HG03103 (cell line): ENCODE data around the gene SCUBE3.

Experiments
- ATAC-seq: cut with Tn5 transposase; IDR thresholded peaks from one replicate; pipeline ENCODE4 v1.9.1; 2021; ENCODE audit warnings: low read depth; ENCODE audit not compliant: unreplicated experiment

SCUBE3 gene

DNA sequence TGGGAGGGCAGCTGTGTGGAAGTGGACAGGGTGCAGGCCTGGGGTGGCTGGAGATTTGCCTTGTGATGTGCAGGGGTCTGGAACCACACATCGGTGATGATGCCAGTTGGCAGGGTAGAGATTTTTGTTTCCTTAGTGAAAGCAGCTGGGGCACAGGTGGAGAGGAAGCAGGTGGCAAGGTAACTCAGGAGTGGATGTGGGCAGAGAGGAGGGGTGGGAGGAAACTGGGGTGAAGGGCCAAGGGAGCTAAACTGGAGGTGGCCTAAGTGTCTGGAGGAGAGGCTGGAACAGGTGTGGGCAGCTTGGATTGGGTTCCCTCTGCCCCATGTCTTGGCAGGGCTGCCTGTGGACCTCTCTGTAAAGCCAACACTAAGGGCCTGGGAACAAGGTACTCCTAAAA is 4.7 kb upstream of the SCUBE3 start:
- ATAC-seq: no peak

DNA sequence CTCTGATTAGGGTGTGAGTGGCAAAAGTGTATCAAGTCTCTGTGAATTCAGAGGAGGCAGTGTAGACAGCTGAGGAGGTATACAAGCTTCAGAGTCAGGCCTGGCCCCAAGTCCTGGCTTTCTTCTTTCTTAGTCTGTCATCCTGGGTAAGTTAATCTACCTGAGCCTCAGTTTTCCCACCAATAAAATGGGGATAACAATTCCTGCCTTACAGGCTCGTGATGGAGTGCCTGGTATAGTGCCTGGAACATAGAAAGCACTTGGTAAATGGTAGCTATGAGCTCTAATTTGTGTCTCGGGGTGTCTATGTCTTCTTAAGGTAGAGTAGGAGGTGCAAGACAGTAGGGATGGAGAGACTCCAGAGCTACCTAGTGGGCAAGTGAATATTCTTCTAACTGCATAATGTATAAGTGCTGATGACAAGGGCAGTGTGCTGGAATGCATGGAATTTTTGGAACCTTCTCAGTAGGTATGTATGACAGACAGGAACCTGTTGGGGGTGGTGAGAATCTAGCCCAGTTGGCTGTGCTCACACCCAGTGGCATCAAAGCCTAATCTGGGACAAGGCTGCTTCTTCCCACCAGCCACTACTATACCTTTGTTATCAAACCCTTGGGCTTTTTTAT is 4.0 kb upstream of the SCUBE3 start:
- ATAC-seq: no peak

DNA sequence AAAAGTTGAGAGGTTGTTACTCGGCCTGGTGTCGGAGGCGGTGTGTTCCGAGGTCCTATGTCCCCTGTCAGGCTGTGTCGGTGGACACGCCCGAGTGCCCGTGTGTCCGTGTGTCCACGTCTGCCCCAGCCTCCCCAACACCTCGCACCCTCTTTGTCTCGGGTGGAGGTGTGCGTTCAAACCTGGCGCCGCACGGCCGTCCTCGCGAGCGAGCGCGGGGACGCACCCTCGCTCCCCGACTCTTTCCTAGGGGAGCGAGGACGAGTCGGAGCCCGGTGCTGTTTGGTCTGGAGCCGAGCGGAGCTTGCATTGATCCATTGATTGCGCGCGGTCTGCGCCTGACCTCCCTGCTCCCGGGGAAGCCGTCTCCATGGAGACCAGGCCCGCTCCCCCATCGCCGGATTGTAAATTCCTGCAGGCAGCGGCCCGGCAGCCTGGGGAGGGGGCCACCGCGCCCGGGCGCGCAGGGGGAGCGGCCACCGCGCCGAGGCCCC is 411 bp upstream of the SCUBE3 start:
- no peak for ATAC-seq

DNA sequence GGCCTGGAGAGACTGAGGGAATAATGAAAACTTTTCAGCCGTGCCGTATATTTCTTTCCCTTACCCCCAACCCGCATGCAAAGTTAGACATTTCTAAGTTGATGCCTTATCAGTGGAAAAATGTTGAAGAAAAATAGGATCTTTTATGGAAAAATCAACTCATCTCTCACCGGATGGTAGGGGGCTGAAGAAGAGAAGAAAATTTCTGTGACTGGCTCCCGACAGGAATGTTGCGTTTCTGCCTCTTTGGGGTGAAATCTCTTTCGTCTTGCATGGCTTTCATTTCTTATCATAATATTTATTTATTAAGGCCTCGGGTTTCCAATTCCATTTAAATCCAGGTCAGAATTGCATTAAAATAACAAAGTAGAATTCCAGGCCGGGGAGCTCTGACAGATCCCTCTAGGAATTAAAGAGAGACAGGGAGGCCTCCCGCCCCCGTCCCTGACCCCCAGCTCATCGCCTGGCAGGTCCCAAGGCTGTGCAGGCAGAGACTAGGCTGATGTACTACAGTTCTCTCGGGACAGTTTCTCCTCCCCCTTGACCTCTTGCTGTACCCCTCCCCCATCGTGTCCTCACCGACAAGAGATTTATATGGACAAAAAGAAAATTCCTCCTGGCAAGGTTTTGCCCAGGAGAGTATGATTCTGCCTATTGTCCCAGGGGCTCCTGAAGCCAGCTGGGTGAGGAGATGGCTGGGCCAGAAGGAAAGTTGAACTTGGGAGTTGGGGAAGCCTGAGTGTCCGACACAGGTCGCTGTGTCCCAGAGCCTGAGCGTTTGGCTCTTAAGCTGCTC is 1.3 kb downstream of the SCUBE3 start:
- no peak for ATAC-seq

DNA sequence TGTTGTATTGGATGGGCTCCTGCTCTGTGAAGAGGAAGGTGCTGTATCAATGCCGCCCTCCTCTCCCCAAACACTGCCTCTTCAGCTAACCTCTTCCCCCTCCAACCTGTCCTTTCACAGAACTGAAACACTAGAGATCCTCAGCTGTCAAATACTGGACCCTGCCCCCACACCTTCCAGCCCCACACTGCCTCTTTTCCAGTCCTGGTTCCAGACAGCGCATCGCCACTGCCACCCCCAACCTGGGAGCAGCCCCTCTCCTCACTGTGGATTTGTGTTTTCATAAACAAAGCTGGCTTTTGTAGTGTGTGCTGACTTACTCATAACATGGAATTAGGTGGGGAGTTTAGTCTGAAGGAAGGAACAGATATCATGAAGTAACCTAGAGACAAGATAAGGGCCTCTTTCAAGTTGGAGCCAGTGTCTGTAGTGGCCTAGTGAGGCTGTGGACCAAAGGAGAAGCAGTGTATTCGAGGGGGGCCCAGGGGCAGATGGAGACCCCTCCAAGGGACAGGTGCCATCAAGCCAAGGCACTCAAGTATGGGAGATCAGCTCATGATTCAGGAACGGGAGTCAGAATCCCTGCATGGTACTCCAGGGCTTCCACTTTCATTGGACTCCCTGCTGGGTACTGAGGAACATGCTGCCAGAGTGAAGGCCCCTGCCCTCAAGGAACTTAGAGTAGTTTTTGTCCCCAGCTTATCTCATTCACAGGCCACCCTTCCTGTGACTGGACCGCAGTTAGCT is 2.1 kb downstream of the SCUBE3 start:
- ATAC-seq: no peak

DNA sequence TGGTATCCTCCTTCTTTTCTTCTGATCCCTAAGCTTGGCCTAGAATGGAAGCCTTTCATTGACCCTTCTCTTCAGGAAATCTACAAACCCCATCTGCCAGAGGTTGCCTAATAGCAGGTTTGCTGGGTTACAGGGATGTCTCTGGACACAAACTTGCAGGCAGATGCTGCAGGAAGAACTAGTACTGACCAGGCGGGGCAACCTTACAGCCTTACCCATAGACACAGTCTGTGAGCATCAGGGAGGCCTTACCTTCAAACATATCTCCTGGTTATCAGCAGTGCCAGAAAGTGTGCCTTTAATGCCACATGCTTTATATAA is 2.6 kb downstream of the SCUBE3 start:
- ATAC-seq: no peak

DNA sequence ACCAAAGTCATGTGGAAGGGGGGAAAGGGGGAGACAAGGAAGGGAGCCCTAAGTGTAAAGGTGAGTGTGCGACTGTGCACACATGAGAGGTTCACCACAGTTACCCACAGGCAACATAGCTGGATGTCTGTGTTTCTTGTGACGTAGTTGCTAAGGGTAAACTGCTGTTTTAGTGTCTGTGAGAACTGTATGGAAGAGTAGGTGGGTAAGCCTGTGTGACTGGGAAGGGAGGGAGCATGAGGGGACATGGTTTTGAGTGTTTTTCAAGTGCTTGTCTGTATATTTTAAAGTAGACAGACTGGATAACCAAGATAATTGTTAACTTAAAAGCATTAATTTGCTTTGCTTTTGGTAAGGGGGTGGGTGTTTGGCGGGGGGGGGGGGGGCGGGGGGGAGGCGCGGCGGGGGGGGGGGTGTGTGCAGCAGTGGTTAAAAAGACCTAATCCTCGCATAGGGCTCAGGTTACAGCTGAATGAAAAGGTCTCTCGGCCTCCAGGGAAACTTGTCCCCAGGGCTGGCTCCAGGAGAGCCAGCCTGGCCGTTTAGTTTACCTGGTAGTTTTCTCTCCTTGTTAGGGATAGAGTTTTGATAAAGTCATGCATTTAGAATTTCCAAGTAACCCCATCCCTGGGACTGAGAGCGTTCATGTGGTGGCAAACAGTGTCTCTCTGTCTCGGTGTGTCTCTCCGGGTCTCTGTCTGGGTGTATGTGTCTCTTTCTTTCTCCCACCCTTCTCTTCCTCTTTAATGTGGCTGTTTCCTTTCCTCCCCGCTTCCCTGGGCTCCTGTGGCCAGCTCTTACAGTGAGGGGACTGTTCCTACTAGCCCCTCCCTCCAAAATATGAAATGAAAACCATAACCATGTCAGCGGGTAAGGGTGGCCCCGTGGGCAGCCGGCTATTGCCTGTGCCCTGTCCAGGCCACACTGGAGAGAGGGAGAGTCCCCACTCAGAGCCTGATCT is 3.4 kb downstream of the SCUBE3 start:
- ATAC-seq: no peak

DNA sequence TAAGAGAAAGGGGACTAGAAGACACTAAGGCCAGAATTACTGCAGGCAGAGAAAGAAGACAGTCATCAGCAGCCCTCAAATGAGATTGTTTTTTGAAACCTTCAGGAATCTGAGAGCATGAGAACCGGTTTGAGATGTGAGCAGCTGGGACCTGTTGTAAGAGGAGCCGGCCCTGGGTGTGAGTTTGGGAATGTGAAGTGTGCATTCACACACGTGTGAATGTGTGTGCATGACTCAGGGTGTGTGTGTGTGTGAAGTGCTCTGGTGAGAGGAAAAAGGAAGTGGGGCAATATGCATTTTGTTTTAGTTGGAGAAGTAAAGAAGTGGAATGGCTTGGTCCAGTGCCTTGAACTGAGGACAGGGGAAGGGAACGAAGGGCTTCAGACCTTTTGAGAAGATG is 4.3 kb downstream of the SCUBE3 start:
- ATAC-seq: no peak

DNA sequence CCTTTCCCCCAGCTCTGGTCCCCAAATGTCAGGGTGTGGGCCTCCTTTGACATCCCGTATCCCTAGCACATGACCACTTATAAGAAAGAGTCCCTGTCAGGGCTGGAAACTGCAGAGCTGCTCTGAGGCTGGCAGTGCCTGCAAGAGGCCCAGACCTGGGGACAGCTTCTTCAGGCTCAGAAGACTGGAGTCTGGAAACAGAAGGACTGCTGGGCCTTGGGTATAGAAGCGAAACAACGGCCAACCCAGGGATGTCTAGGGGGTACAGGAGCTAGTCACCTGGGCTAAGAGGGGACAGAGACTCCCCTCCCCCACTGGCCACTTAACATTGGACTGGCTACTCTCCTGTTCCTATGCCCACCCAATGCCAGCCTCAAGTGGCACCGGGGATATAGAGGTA is 4.7 kb downstream of the SCUBE3 start:
- no peak for ATAC-seq

DNA sequence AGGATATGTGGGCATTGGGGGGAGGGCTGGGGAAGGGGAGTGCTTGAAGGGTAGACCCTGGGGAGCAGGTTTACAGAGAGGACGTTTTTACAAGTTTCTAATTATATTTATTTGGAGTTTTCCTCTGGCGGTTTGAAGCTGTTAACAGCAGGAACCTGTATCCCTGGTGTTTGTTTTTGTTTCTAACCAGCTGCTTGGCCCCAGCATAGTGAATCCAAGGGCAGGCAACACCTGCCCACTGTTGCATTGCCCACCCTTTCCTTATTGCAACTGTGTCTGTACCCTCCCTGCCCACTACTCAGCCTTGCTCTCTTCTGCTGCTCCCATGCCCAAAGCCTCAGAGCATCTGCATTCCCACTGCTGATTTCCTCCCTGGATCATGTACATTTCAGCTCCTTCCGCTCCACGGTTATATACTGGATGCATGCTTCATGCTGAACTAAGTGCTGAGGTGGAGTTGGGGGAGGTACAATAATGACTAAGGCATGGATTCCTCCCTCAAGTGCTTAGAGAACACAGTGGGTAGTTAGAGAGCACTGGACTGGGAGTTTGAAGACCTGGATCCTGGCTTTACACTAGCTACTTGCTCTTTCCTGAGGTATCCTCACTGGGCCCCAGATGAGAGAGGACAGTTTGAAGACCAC is 6.0 kb downstream of the SCUBE3 start:
- ATAC-seq: no peak

DNA sequence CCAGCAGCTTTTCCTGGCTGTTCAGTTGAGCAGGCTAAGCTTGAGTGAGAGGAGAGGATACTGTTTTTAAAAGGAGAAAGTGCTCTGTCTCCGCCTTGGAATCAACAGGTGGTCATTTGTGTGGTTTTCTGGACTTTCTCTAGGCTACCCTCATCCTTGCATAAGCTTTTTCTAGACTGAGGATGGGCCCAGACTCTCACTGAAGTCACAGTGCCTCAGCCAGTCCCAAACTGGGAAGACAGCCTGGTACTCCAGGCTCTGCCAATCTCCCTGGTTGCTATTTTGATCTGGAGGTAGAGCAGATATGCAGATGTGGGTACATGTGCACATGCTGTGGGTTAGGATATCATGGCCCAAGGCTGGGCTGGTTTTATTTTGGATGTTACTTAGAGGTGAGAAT is 7.0 kb downstream of the SCUBE3 start:
- ATAC-seq: no peak

DNA sequence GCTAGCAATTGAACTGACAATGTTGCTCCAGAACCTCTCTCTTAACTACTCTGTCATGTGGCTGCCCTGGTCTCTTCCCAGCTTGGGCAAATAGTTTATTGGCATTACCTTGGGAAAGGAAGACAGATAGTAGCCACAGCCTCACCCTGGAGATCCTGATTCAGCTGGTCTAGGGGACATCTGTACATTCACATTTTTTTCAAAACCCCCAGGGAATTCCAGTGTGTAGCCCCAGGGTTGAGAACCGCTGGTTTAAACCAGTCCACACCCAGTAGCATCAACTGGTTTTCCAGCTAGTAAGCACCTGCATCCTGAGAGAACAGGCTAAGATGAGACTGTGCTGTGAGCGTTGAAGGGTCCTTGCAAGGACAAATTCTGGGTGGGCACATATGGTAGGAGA is 9.6 kb downstream of the SCUBE3 start:
- no peak for ATAC-seq

DNA sequence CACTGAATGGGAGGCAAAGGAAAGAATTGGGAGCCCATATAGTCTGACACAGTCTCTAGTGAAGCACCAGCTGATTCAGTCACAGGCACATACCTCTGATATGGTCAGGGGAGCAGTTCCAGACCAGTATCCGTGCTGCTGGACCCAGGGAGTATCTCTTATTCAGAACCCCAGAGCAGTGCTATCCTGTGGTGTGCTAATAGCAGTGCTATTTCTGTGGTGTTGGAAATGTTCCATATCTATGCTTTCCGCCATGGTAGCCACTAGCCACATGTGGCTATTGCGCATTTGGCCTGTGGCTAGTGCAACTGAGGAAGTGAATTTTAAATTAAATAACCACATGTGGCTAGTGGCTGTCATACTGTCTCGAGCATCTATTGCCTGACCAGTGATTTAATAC is 11.0 kb downstream of the SCUBE3 start:
- ATAC-seq: no peak

DNA sequence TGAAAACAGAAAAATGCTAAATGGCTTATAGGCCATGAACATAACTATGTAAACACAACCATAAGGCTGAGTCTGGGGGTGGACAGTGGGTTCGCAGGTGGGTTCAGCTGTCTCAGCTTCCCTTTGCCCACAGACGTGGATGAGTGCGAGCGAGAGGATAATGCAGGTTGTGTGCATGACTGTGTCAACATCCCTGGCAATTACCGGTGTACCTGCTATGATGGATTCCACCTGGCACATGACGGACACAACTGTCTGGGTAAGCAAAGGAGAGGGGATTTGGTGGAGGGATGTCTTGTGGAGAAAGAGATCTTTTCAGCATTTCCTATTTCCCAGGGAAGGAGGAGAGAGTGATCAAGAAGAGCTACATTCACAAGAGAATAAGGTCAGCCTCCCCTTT is 14.7 kb downstream of the SCUBE3 start:
- ATAC-seq: no peak

DNA sequence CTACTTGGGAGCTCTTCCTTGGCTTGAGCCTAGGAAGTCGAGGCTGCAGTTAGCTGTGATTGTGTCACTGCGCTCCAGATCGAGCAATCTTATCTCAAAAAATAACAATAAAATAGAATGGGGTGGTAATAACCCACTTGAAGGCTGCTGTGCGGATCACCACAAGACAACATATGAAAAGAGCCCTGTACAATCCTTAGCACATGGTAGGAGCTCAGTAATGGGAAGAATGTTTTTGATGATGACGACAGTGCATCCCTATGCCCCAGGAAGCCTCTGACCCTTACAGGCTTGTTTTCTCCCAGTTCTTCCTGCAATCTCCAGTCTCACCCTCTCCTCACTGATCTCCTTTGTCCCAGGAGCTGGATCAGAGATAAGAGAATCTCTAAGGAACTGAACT is 15.5 kb downstream of the SCUBE3 start:
- no peak for ATAC-seq

DNA sequence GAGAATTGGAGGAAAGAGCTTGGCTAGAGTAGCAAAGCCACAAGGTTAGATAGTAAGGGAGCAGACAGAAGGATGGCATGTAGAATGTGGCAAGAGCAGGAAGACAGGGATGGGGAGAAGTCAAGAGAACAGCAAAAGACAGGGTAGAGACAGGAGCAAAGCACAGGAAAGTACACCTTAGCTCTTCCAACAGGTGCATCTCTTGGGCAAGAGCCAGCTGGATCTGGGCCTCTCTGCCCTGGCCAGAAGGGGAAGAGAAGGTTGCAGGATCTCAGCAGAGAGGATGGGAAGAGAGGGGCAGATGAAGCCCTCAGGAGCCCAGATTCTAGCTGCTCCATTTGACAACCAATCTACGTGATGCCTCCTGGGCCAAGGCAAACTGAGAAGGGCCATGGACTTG is 16.7 kb downstream of the SCUBE3 start:
- ATAC-seq: no peak

DNA sequence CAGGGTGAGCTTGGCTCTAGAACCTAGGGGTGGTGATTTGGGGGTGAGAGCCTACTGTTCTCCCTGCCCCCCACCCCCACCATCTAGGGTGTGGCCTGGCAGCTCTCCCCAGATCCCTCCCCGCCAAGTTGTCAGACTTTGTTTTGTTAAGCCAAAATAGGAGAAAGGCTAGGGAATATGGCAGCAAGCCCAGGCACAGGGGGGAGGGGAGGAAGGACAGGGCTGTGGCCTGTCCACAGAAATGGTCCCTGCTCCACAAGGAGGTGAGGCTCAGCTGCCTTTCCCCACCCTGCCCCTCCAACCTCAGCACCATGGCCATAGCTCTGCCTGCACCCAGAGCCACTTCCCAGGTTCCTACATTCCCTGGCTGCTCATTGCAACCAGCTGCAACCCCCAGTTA is 17.2 kb downstream of the SCUBE3 start:
- no peak for ATAC-seq

DNA sequence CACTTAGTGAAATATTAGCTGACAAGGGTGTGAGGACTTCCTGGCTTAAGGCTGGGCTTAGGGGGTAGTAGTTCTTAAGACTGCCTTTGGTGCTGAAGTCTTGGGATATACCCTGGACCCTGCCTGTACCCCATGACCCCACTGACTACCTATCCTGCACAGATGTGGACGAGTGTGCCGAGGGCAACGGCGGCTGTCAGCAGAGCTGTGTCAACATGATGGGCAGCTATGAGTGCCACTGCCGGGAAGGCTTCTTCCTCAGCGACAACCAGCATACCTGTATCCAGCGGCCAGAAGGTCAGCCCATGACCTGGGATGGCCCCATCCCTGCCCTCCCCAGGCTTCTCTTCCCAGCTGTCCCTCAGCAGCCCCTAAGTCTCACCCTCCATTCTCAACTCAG is 17.8 kb downstream of the SCUBE3 start:
- no peak for ATAC-seq

DNA sequence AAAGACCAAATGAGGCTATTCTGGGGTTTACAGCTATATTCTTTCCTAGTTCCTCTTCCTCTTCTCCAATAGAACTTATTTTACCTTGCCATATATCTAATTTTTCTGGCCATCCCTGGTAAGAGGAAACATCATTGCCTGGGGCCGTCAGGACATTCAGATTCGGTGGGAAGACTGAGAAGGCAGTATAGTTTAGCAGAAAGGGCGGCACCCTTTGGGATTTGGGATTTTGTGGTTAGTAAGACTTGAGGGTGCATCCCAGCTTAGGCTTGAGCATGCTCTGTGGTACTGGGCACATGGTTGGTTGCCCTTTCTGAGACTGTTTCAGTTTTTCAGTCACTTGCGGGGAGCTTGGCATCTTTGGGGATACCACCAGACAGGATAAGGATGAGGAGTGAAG is 21.1 kb downstream of the SCUBE3 start:
- no peak for ATAC-seq

DNA sequence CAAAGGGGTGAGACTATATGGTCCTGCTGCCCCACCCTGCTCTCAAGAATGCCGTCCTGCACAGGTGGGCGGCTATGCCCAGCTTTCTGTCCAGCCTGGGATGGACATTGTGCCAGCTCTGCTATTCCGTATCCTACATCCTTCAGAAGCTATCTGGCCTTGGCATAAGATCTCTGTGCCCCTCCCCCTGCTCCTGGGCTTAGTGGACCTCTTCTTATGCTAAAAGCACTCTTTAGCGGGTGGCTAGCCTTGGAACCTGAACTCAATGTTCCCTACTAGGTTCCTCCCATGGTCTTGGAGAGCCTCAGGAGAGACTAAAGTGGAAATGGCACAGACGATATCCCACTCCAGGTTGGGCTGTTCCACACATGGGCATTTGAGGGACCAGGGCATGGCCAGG is 22.5 kb downstream of the SCUBE3 start:
- no peak for ATAC-seq
